Stimulated activated CD8-positive, alpha-beta memory T cell treated with anti-CD3 and anti-CD28 coated beads, Interleukin-15, amount 100 ng/mL, for 4 hours (primary cell): ENCODE data around the gene LRRC45.
"Not testable (repeated sequence)": the region's sequence is repeated elsewhere in the genome, so short reads cannot be mapped to it uniquely, and the experiment has no call there.

Source experiments
- DNase-seq, 2 donors: peaks; one replicate each; pipeline ENCODE4 v3.0.0-alpha.2; 2020; ENCODE audit warnings: low read depth in 2 of 2

LRRC45 gene

GRCh38 chr17:82022981-82023446 is at the start of gene LRRC45:
Gene LRRC45 (plus strand): TSS chr17:82023305. CDS start chr17:82023644, 339 bp downstream.
- DNase-seq: peak; percentile 99 to 100

GRCh38 chr17:81973432-81973831 is 49.7 kb upstream of the LRRC45 start:
- no peak for DNase-seq

GRCh38 chr17:81976332-81977210 is 46.5 kb upstream of the LRRC45 start:
- DNase-seq: no peak

- DNase-seq: peak; percentile 75 to 79
Measured at GRCh38 chr17:81977211-81977808, 45.8 kb upstream of the LRRC45 start, which contains the start of gene ASPSCR1. Gene ASPSCR1 (plus strand): TSS chr17:81977629. CDS start chr17:81977647, 18 bp downstream.

GRCh38 chr17:81978524-81979298 is 44.4 kb upstream of the LRRC45 start:
- no peak for DNase-seq

GRCh38 chr17:81980122-81980521 is 43.0 kb upstream of the LRRC45 start:
- no peak for DNase-seq

- DNase-seq: no peak
Measured at GRCh38 chr17:81980707-81981343, 42.3 kb upstream of the LRRC45 start.

GRCh38 chr17:81981511-81981910 is 41.6 kb upstream of the LRRC45 start:
- not testable (repeated sequence) for DNase-seq

GRCh38 chr17:81983011-81983638 is 40.0 kb upstream of the LRRC45 start:
- no peak for DNase-seq

- no peak for DNase-seq
Measured at GRCh38 chr17:81983639-81984373, 39.3 kb upstream of the LRRC45 start.

GRCh38 chr17:81984773-81985410 is 38.2 kb upstream of the LRRC45 start:
- DNase-seq: no peak

- DNase-seq: no peak
Measured at GRCh38 chr17:81986606-81987005, 36.5 kb upstream of the LRRC45 start.

GRCh38 chr17:81987161-81987770 is 35.8 kb upstream of the LRRC45 start:
- DNase-seq: no peak

GRCh38 chr17:81990836-81991683 is 32.0 kb upstream of the LRRC45 start:
- DNase-seq: no peak

GRCh38 chr17:81991684-81992305 is 31.3 kb upstream of the LRRC45 start:
- DNase-seq: no peak

GRCh38 chr17:81992306-81993102 is 30.6 kb upstream of the LRRC45 start:
- no peak for DNase-seq
